GM19467 (cell line): ENCODE data around the gene WIPF1.

Source experiments
- ATAC-seq: cut with Tn5 transposase; IDR thresholded peaks from one replicate; pipeline ENCODE4 v1.9.1; 2021; ENCODE audit warnings: mild to moderate bottlenecking, moderate library complexity; ENCODE audit not compliant: unreplicated experiment

Gene WIPF1

DNA sequence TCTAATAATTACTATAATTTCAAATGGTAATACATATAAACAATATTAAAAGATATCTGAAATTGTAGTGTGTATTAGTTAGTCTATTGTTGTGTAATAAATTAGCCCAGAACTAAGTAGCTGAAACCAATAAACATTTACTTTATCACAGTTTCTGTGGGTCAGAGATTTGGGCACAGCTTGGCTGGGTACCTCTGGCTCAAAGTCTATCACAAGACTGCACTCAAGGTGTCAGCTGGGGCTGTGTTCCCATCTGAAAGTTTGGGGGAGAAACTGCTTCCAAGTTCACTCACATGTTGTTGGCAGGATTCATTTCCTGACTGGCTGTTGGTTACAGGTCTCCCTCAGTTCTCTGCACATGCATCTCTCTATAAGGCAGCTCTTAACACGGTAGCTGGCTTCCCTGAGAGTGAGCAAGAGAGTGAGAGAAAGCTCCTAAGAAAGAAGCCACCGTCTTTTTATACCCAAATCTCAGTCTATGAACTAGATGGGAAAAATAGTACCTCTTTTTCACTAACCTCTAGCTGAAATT lies 25.6 kb upstream of the WIPF1 start:
- no peak for ATAC-seq

DNA sequence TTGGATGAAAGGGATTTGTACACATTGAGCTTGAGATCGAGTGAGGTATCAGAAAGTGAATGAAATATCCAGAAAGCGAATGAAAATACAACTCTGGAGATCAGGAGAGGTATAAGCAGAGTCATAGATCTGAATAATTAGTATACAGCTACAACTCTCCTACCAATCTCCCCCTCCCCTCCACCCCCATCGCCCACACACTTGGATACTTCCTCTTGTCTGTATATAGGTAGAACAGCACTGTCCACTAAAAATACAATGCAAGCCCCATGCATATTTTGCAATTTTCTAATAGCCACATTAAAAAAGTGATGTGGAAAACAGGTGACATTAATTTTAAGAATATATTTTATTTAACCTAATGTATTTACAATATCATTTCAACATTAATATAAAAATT lies 23.7 kb upstream of the WIPF1 start:
- ATAC-seq = no peak

DNA sequence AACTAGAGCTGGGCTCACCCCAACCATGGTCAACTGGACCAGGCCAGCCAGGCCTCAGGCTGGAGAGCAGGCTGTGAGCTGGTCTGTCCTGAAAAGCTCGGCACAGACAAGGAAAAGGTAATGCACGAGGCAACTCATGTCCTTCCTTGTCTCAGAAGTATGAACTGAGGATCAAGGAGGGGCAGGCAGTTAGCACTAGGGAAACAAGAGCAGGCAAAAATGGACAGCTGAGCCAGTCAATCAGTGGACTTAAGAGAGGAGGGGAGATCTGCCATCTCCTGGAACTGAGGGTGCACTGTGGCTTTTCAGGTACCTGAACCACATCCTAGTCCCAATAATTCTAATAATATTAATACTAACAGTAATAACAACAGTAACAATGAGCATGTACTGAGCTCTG lies 20.6 kb upstream of the WIPF1 start:
- no peak for ATAC-seq

DNA sequence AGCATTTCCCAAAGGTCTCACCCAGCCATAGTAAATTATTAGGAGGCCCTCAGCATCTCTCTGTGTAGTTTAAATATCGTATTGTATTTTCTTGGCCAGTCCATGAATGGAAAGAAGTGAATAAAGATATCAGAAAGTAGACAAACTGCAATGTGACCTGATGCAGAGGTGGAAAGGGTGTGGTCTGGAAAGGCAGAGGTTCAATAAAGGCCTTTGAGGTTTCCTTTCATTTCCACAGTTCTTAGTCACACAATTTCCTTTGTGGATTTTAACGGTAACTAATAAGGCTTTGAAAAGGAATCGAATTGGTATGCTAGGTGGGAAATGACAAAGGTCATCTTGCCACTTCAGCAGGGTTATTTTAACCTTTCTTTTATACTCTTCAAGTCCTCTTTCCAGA lies 20.1 kb upstream of the WIPF1 start:
- no peak for ATAC-seq

DNA sequence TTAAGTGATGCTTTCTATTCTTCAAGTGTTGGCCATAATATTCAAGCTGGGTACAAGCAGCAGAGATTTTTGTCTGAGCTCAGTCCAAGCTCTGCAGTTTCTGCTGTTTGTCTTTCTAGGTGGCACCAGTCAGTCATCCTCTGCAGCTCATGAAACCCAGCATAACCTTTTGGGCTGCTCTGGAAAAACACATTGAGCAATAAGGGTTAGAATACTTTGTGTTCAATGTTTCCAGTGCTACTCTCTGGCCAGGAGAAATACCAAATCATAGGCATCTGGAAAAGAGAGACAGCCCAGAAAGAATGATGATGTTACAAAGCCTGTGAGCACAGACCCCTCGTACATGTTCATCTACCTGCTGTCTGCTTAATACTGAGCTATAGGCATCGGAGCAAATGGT lies 19.5 kb upstream of the WIPF1 start:
- ATAC-seq = no peak

DNA sequence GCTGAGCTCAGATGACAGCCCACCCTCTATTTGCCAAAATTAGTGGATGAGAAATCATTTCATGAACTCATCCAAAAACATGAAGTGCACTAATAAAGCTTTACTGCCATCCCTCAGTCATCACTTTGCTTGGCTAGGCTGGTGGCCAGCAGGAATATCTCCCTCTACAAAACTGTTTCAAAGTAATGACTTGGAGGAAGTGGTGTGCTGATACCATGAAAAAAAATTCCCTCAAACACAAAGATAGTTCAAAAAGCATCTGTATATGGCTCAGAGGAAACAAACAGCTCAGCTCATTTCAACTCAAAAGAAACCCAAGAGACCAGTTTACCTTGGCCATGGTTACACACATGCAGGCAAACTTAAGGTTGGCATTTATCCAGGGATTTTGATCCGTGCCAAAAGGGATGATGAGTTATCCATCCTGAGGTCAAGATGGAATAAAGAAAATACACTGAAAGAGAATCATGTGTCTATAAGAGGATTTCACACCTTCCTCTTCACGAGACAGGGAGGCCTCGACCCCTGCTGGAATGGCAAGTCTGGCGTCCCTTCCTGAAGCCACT lies 18.4 kb upstream of the WIPF1 start:
- no peak for ATAC-seq

DNA sequence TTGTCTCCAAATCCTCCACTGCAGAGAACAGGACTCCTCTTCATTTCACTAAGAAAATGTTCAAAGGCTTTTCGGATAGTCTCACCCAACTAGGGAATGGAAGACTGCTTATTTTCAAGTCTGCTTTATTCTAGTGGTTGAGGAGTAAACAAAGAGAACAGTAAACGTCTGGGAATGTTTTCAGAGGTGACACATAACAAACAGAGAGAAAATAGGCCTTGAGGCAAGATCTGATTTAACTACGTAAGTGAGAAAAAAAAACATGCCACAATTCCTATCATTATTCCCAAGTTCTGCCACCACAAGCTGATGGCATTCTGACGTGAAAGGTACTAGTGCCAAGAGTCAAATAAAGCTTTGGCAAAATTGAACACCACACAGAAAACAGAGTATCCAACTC lies 16.7 kb upstream of the WIPF1 start:
- ATAC-seq = no peak

DNA sequence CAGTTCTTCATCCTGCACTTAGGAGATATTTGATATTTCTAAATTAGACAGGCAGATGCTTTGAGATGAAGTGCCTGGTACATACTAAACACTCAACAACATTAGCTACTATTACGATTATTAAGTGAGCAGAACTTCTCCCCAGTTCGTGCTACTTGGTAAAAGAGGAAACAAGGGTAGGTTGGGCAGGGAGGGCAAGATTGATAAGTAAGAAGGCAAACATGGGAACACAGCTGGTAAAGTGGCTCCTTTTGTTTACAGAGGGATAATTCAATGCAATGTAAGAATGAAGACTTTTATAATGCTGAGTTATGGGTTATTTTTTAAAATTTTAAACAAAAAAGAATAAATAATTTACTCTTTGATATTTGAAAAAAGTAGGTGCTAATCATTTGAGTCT lies 15.9 kb upstream of the WIPF1 start:
- no peak for ATAC-seq

DNA sequence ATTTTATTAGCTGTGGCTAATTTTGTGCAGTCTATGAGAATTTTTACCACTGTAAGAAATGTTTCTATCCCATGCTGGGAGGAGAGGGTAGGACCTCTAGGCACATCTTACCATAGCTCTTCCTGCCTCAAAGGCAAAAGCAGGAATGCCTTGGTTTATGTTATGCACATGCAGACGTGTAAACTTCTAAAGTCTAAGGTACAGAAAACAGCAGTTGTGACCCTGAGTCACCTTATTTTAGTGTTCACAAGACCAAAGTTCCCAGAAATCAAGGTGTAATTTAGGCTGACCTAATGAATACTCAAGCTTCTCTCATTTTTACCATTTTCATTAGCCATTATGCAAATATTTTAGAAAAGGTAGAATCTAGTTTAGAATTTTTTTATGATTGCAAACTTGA lies 15.4 kb upstream of the WIPF1 start:
- no peak for ATAC-seq

DNA sequence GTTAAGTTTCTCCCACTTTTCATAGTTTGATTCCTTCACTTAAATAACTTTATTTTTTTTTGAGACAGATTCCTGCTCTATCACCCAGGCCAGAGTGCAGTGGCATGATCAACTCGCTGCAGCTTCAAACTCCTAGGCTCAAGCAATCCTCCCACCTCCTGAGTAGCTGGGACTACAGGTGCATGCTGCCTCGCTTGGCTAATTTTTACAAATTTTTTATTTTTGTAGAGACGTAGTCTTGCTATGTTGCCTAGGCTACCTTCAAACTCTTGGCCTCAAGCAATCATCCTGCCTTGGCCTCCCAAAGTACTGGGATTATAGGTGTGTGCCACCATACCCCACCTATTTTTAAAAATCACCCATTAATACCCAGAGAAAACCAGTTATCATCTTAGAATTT lies 14.2 kb upstream of the WIPF1 start:
- no peak for ATAC-seq

DNA sequence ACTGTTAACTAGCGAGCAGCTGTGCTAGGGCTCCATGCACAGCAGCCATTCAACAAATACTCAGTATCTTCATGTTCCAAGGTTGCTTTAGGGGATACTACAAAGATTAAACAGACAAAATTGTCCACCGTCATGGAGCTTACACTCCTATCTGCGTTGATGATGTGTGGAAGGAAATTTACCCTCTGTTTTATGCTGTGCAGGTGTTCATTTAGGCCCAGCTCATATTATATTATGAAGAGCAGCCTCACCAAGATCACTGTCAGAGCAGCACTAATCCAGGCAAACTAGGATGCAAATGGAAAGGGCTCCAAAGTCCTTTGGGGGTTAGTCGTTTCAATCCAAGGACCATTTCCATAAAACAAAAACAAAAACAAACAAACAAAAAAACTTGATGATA lies 13.4 kb upstream of the WIPF1 start:
- no peak for ATAC-seq

DNA sequence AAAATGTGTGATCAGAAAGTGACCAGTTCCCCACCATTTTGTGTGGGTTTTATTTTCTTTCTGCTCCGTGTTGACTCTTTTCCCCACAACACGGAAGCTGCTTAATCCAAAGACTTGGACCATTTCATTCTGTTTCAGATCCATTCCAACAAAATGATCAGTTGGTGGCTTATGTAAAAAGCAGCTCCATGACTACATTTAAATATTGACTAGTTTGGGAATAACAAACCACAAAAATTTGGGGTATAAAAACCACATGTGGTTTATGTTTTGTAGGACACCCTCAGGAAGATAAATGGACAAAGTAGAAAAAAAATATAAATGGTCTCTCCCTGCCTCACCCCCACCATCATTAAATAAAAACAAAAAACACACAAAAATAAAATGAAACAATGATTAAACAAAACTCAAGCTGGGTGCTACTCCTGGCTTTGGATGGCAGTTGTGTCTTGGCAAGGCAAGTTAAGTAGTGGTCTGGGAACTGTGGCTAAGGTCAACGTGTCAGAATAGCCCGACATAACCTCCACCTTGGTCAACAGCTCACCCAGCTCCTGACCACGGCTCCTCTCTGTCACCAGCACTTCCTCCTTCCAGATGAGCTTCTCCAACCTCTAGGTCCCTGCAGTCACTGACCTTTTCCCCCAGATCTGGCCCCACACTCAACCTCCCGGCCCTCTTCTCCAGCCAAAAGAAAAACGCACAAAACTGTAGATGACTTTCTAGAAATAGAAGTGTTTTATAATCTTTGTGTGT lies 12.8 kb upstream of the WIPF1 start:
- ATAC-seq = no peak

DNA sequence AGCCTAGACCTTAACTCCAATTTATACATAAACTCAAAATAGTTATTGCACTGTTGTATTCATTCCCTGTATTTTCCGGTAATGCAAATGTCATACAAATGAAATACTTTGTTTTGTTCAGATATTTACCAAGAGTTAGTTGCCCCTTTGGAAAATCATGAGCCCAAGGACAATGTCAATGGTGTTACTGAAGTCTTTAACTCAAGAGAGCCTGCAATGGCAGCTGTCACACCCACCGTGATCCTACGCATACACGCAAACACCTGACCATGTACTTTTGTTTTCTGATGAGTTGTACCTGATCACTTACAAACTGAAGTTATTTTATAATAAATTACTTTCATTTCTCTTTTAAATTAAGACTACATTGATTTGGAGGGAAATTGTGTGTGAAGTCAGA lies 11.7 kb upstream of the WIPF1 start:
- no peak for ATAC-seq

DNA sequence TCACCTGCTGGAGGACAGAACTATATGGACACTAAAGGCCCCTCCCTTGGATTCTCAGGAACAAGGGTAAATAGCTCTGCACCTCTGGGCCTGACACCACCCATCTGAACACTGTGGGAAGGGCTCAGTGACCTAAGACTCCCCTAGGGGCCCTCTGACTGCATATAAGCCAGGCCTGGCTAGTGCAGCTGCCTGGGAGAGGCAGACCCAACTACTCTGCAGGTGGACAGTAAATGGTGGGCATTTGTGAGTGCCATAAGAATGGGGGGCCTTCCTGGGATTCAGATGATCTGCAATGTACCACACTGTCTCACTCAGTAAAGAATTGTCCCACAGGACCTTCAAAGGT lies 11.2 kb upstream of the WIPF1 start:
- peak; percentile 34 for ATAC-seq

DNA sequence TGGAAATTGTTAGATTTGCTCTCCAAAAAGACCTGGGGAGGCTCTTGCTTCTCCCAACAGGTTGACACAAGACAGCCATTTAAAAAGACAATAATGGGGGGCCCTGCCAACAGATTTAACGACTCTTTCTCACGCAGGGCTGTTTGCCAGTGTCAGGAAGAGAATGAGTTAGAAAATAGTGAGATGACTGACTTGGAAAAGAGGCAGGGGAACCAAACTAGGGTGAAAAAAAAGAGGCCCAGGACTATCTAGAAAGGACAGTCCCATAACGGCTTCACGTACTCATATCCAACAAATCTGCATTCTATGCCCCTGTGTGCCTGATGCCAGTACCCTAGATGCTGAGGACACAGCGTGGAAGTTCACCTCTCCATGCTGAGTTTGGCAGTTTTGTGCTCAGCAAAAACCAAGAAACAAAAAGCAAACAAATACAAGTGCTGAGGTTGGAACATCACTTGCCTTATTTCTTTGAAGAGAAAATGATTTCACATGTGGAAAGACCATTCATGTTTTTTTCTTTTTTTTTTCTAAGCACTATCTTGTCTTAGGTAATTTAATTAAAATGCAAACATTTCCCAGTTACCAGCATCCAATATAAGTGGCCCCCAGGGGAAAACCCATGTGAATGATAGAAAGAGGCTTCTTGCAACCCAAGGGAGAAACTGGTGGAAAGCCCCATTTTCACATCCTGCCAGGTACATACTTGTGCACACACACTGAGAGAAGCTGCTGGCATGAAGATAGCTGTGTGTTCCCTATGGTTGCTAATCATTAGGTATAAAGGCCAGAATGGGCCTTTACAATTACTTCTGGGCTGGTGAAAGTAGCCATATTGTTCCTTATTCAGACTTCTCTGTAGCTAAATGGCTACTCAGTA lies 10.6 kb upstream of the WIPF1 start:
- peak; percentile 71 for ATAC-seq

DNA sequence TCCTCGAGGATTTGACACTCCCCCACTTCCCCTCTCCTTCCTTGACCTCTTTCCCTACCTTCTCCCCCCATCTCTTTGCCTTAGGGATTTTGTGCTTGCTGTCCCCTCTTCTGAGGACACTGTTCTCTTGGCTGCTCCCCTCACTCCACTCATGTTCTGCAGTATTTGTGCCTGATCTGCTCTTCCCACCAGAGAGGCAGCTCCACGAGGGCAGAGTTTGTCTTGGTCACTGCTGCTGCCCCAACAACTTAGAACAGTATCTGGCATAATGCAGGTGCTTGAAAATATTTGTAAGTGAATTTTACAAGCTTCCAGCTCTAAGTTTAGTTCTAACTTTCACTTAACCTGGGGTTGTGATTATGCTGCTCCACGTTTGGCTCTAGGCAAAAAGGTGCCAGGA lies 10.0 kb upstream of the WIPF1 start:
- ATAC-seq = no peak

DNA sequence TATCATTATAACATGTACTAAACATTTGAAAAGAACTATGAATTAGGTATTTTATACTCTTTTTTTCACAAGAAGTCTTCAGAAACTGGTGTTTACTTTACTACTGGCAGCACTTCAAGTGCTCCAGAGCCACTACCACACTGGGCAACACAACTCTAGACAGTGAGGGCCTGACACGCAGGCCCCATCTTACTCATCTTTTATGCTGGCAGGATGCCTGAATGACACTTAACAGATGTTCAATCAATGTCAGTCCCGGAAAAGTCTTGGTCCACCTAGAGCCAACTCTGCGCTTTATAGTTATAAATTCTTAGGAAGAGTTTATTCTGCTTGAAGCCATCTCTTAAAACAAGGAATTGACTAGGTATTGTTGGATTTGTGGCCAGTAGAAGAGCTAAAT lies 8.7 kb upstream of the WIPF1 start:
- ATAC-seq = no peak

DNA sequence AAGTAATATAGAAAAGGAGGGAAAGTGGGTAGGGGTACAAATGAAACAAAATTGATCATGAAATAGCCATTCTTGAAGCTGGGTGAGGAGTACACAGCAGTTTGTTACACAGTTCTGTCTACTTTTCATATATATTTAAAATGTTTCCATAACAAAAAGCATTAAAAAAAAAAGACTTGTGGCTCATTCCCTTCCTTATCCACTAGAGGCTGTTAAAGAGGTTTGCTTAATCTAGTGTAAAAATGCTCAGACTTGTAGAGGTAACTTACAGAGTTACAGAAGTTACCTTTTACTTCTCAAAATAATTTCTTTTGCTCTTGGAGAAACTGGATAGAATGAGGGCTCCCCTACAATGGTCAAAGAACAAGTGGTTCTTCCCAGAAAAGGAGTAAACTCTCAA lies 8.1 kb upstream of the WIPF1 start:
- ATAC-seq = no peak

DNA sequence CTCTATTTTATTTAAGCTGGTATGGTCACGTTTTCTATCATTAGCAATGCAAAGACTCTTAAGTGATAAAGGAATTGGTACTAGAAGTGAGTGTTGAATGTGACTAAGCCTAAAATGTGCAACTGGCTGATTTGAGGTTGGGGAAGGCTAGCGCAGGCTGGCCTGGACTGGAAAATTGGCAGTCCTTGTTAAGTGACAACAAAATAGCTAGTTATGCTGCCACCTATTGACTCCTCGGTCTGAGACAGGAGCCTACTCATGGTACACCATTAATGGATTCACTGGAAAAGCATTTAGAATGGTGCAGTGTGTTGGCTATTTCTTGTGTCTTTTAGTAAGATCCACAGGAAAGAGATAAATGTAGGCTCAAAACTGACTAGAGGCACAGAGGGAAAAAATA lies 5.7 kb upstream of the WIPF1 start:
- ATAC-seq = peak; percentile 38

DNA sequence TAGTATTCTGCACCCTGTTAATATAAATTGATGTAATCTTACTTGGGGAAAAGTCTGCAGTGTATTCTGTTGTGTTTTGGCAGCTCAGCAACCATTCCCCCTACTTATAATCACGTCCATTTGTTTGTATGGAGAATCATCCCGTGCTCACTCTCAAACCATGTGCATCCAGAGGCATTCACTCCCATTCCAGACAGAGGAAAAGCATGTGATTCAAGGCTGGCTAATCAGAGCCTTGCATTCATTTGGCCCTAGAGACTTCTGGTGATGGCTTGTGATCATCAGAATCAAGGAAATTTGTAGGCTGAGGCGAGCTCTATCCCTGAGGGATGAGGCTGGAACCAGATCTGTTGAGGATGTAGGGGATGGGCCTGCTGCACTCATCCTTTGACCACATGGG lies 5.1 kb upstream of the WIPF1 start:
- ATAC-seq = no peak

DNA sequence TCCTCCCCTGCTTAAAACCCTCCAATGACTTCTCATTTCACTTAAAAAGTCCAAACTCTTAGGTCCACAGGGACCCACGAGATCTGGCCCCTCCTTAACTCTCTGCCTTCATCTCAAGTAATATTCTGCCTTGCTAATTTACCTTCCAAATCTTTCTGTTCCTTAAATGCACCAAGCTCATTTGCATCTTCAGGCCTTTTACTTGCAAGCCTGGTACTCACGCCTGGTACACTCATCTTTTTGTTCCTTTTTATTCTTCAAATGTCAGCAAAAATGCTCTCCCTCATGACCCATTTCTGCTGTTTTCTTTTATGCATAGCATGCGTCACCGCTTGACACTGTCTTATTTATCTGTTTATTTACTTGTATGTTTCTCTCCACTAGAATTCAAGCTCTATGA lies 2.7 kb upstream of the WIPF1 start:
- ATAC-seq = no peak

DNA sequence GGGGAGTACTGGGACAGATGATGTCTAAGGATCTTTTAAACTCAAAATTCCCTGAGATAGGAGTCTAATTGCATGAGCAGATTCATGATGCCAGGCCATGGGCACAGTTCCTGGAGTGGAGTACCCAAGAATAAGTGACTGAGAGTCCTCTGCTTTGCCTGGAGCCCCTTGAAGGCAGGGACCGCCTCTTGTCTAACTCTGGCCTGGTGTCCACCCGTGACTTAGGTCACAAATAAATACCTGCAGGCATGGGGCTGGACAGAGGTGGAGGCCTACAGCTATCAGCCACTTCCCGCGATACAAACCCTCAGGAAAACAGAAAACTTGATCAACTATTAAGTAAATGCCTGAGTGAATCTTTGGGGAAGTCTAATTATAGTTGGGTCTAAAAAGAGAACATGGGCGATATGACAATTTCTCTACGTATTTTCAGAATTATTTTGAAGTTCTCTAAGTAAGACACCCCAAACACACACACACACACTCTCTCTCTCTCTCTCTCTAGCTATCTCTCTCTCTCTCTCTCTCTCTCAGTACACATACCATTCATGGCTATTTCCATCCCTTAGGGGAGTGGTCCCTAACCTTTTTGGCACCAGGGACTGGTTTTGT lies 1.8 kb upstream of the WIPF1 start:
- ATAC-seq = no peak
